GM23338 (cell line): ENCODE results near the gene KIAA2012. TPM values are rescaled to one million over a fixed set of nuclear protein-coding genes. Genes with fewer than 3 reads are reported as not detected.

Experiments
- ATAC-seq: fragments of 200-7000 bp; cut with Tn5 transposase; 3 replicates; pipeline ENCODE4 v1.9.1; 2020
- DNase-seq: peaks from one replicate; pipeline ENCODE4 v3.0.0-alpha.2; 2015; ENCODE audit warnings: low spot score
- H2AFZ ChIP-seq: fragments of 200-600 bp; sonication (generic); 2 replicates; pipeline ENCODE4 v1.8.0; 2016; ENCODE audit warnings: antibody characterized with exemption, mild to moderate bottlenecking, moderate library complexity
- H3F3A ChIP-seq: fragments of 200-600 bp; sonication (generic); replicated peaks from 2 replicates; pipeline ENCODE4 v1.8.0; 2017; ENCODE audit warnings: antibody characterized with exemption, mixed run types, low read depth
- H3K27ac ChIP-seq: fragments of 200-600 bp; sonication (generic); 2 replicates; pipeline ENCODE4 v1.6.1; 2016; ENCODE audit warnings: low read depth
- H3K27me3 ChIP-seq: fragments of 200-600 bp; sonication (generic); 2 replicates; pipeline ENCODE4 v1.8.0; 2016; ENCODE audit warnings: mild to moderate bottlenecking, mixed run types, moderate library complexity; ENCODE audit not compliant: insufficient read depth
- H3K36me3 ChIP-seq: fragments of 200-600 bp; sonication (generic); 2 replicates; pipeline ENCODE4 v1.8.0; 2016; ENCODE audit warnings: mild to moderate bottlenecking; ENCODE audit not compliant: insufficient read depth
- H3K4me1 ChIP-seq: fragments of 200-600 bp; sonication (generic); 2 replicates; pipeline ENCODE4 v1.8.0; 2016; ENCODE audit warnings: mild to moderate bottlenecking, moderate library complexity; ENCODE audit not compliant: insufficient read depth
- H3K4me2 ChIP-seq: fragments of 200-600 bp; sonication (generic); 2 replicates; pipeline ENCODE4 v1.7.1; 2017; ENCODE audit warnings: mixed run types
- H3K4me3 ChIP-seq: fragments of 200-600 bp; sonication (generic); 2 replicates; pipeline ENCODE4 v1.6.1; 2016; ENCODE audit warnings: mixed run types
- H3K79me2 ChIP-seq: fragments of 200-600 bp; sonication (generic); replicated peaks from 2 replicates; pipeline ENCODE4 v1.8.0; 2017; ENCODE audit warnings: mild to moderate bottlenecking; ENCODE audit not compliant: insufficient read depth
- H3K9me2 ChIP-seq: fragments of 200-600 bp; sonication (generic); 2 replicates; pipeline ENCODE4 v1.8.0; 2017; ENCODE audit not compliant: insufficient read depth
- H4K20me1 ChIP-seq: fragments of 200-600 bp; sonication (generic); replicated peaks from 2 replicates; pipeline ENCODE4 v1.8.0; 2017; ENCODE audit warnings: mild to moderate bottlenecking; ENCODE audit not compliant: insufficient read depth
- H3K27ac Mint-ChIP-seq: 2 replicates; pipeline ENCODE4 v1.8.0; 2020; ENCODE audit warnings: inconsistent platforms, mild to moderate bottlenecking, moderate library complexity, mixed read lengths
- H3K27me3 Mint-ChIP-seq: 3 replicates; pipeline ENCODE4 v1.8.0; 2022; ENCODE audit warnings: low read depth, mild to moderate bottlenecking, moderate library complexity, mixed read lengths, inconsistent platforms; ENCODE audit not compliant: insufficient read depth, poor library complexity
- H3K36me3 Mint-ChIP-seq: 3 replicates; pipeline ENCODE4 v1.8.0; 2021; ENCODE audit warnings: low read depth, mild to moderate bottlenecking, inconsistent platforms, moderate library complexity, mixed read lengths
- H3K4me1 Mint-ChIP-seq: 3 replicates; pipeline ENCODE4 v1.8.0; 2020; ENCODE audit warnings: mild to moderate bottlenecking, inconsistent platforms, mixed read lengths
- H3K4me3 Mint-ChIP-seq: 3 replicates; pipeline ENCODE4 v1.8.0; 2021; ENCODE audit warnings: moderate library complexity, mild to moderate bottlenecking, inconsistent platforms, mixed read lengths
- H3K9me3 Mint-ChIP-seq: 3 replicates; pipeline ENCODE4 v1.8.0; 2020; ENCODE audit warnings: moderate library complexity, mild to moderate bottlenecking, inconsistent platforms, mixed read lengths
- EZH2phosphoT487 ChIP-seq: fragments of 200-600 bp; sonication (generic); IDR thresholded peaks from one replicate; pipeline ENCODE4 v1.8.1; 2018; ENCODE audit warnings: antibody characterized with exemption; ENCODE audit not compliant: unreplicated experiment
- JUNB ChIP-seq: IDR thresholded peaks from one replicate; pipeline ENCODE4 v1.6.1; 2016; ENCODE audit warnings: antibody characterized with exemption; ENCODE audit not compliant: unreplicated experiment
- NANOG ChIP-seq: IDR thresholded peaks from 2 replicates; pipeline ENCODE4 v1.6.1; 2016; ENCODE audit warnings: antibody characterized with exemption, borderline replicate concordance
- POLR2AphosphoS5 ChIP-seq: IDR thresholded peaks from 2 replicates; pipeline ENCODE4 v1.6.1; 2016; ENCODE audit warnings: antibody characterized with exemption, low read depth
- STAT1 ChIP-seq: IDR thresholded peaks from one replicate; pipeline ENCODE4 v1.6.1; 2016; ENCODE audit warnings: antibody characterized with exemption; ENCODE audit not compliant: unreplicated experiment
- ZNF331 ChIP-seq: fragments of 250-450 bp; sonication (Bioruptor Pico); IDR thresholded peaks from 2 replicates; pipeline ENCODE4 v1.5.0; 2020; ENCODE audit warnings: low read depth, mild to moderate bottlenecking, moderate library complexity
- polyA plus RNA-seq: library from polyadenylated mRNA; unstranded; fragments of >200 nt; fragmentation: Nextera tagmentation; extraction: Ambion mirVana; gene quantifications from 2 replicates; pipeline ENCODE4 v1.2.1, GENCODE V29; 2016
- total RNA-seq: library from RNA; depleted of rRNA; stranded (reverse); fragments of >200 nt; shearing (Covaris generic); gene quantifications from 2 replicates; pipeline ENCODE4 v1.2.3, GENCODE V29; 2014
- TF ChIP-seq, protein P1 (sequence below): fragments of 250-450 bp; sonication (Bioruptor Pico); IDR thresholded peaks from 2 replicates; pipeline ENCODE4 v1.5.0; 2020; ENCODE audit warnings: mild to moderate bottlenecking, moderate library complexity

The KIAA2012 gene
- total and polyA plus RNA-seq, 2 experiments from 2014 or later, result 0.03 to 0.08 TPM

DNA sequence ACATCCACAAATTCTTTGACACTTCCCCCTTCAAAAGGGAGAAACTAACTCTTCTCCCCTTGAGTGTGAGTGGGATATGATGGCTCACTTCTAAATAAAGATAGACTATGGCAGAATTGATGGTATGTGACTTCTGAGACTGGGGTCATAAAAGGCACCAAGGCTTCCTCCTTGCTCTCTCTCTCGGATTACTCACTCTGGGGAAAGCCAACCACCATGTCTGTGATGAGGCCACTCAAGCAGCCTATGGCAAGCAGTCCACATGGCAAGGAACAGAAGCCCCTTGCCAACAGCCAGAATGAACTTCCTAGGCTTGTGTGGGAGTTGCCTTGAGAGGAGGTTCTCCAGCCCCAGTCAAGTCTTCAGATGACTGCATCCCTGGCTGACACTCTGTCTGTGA is 43.6 kb downstream of the KIAA2012 start:
- no peaks in the 10 kb centered on the region for H3K36me3 ChIP-seq
- H3K27ac ChIP-seq, result no peak overlapping the region
- TF ChIP-seq, protein P1, sequence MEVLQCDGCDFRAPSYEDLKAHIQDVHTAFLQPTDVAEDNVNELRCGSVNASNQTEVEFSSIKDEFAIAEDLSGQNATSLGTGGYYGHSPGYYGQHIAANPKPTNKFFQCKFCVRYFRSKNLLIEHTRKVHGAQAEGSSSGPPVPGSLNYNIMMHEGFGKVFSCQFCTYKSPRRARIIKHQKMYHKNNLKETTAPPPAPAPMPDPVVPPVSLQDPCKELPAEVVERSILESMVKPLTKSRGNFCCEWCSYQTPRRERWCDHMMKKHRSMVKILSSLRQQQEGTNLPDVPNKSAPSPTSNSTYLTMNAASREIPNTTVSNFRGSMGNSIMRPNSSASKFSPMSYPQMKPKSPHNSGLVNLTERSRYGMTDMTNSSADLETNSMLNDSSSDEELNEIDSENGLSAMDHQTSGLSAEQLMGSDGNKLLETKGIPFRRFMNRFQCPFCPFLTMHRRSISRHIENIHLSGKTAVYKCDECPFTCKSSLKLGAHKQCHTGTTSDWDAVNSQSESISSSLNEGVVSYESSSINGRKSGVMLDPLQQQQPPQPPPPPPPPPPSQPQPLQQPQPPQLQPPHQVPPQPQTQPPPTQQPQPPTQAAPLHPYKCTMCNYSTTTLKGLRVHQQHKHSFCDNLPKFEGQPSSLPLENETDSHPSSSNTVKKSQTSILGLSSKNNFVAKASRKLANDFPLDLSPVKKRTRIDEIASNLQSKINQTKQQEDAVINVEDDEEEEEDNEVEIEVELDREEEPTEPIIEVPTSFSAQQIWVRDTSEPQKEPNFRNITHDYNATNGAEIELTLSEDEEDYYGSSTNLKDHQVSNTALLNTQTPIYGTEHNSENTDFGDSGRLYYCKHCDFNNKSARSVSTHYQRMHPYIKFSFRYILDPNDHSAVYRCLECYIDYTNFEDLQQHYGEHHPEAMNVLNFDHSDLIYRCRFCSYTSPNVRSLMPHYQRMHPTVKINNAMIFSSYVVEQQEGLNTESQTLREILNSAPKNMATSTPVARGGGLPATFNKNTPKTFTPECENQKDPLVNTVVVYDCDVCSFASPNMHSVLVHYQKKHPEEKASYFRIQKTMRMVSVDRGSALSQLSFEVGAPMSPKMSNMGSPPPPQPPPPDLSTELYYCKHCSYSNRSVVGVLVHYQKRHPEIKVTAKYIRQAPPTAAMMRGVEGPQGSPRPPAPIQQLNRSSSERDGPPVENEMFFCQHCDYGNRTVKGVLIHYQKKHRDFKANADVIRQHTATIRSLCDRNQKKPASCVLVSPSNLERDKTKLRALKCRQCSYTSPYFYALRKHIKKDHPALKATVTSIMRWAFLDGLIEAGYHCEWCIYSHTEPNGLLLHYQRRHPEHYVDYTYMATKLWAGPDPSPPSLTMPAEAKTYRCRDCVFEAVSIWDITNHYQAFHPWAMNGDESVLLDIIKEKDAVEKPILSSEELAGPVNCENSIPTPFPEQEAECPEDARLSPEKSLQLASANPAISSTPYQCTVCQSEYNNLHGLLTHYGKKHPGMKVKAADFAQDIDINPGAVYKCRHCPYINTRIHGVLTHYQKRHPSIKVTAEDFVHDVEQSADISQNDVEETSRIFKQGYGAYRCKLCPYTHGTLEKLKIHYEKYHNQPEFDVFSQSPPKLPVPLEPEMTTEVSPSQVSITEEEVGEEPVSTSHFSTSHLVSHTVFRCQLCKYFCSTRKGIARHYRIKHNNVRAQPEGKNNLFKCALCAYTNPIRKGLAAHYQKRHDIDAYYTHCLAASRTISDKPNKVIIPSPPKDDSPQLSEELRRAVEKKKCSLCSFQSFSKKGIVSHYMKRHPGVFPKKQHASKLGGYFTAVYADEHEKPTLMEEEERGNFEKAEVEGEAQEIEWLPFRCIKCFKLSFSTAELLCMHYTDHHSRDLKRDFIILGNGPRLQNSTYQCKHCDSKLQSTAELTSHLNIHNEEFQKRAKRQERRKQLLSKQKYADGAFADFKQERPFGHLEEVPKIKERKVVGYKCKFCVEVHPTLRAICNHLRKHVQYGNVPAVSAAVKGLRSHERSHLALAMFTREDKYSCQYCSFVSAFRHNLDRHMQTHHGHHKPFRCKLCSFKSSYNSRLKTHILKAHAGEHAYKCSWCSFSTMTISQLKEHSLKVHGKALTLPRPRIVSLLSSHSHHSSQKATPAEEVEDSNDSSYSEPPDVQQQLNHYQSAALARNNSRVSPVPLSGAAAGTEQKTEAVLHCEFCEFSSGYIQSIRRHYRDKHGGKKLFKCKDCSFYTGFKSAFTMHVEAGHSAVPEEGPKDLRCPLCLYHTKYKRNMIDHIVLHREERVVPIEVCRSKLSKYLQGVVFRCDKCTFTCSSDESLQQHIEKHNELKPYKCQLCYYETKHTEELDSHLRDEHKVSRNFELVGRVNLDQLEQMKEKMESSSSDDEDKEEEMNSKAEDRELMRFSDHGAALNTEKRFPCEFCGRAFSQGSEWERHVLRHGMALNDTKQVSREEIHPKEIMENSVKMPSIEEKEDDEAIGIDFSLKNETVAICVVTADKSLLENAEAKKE (CRISPR knock-in tag), result no peak
- TF ChIP-seq JUNB (no peak), ZNF331 (CRISPR knock-in tag) (no peak)
- DNase-seq (no peak), ATAC-seq (no peak)
- no peak overlapping the region for H3K4me2 ChIP-seq
- Mint-ChIP-seq H3K27ac (no peak overlapping the region), H3K4me3 (no peak overlapping the region), H3K9me3 (peaks cover 18% of the 10 kb centered on the region), H3K27me3 (peaks cover 3% of the 10 kb centered on the region), H3K4me1 (peaks cover 9% of the 10 kb centered on the region), H3K36me3 (peaks cover 7% of the 10 kb centered on the region; the same call in 2 of the 3 replicates)
- no peaks in the 10 kb centered on the region for H3K9me2 ChIP-seq
- H3K79me2 ChIP-seq, result no peaks in the 10 kb centered on the region
- H4K20me1 ChIP-seq, result no peaks in the 10 kb centered on the region
- H3K4me3 ChIP-seq, result no peak overlapping the region
- no peaks in the 10 kb centered on the region for H3F3A ChIP-seq
- H2AFZ ChIP-seq, result no peak overlapping the region
- peaks cover 12% of the 10 kb centered on the region; the same call in 1 of the 2 replicates for H3K4me1 ChIP-seq
- H3K27me3 ChIP-seq, result no peaks in the 10 kb centered on the region

DNA sequence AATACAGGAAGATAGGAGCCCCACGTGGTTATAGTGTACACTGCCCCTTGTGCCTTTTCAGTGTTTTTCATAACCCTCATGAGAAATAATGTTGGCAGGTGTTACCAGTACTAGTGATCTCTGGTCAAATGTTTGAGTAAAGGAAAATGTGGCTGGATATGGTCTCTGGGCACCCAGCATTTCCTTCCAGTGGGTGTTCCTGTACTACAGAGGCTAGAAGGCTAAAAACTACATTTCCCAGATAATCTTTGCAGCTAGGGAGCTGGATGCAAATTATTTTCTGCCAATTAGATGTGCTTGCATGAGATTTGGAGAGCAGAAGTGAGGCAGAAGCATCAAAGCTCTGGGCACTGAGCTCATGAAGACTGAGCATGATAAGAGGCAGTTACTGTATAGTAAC is 45.1 kb downstream of the KIAA2012 start:
- H3K27ac ChIP-seq, result no peak overlapping the region
- Mint-ChIP-seq H3K36me3 (peaks cover 7% of the 10 kb centered on the region; the same call in 2 of the 3 replicates), H3K27me3 (peaks cover 3% of the 10 kb centered on the region), H3K4me3 (no peak overlapping the region), H3K27ac (no peak overlapping the region), H3K9me3 (peaks cover 18% of the 10 kb centered on the region), H3K4me1 (peaks cover 12% of the 10 kb centered on the region)
- H2AFZ ChIP-seq, result 0 out of 2 replicates have a peak overlapping the region, but pooled peaks have one; percentile 29
- H3K4me3 ChIP-seq, result no peak overlapping the region
- H3K27me3 ChIP-seq, result no peaks in the 10 kb centered on the region
- ATAC-seq, result no peak
- H3K79me2 ChIP-seq, result no peaks in the 10 kb centered on the region
- H3K9me2 ChIP-seq, result no peaks in the 10 kb centered on the region
- H3F3A ChIP-seq, result no peaks in the 10 kb centered on the region; the same call in 1 of the 2 replicates
- no peak overlapping the region for H3K4me2 ChIP-seq
- DNase-seq, result no peak
- no peaks in the 10 kb centered on the region for H3K36me3 ChIP-seq
- H4K20me1 ChIP-seq, result no peaks in the 10 kb centered on the region
- peaks cover 17% of the 10 kb centered on the region for H3K4me1 ChIP-seq
- no peak for TF ChIP-seq POLR2AphosphoS5
- TF ChIP-seq EZH2phosphoT487, result no peak
- TF ChIP-seq, protein P1 (CRISPR knock-in tag), result no peak
- no peak for TF ChIP-seq NANOG
- no peak for TF ChIP-seq JUNB
- no peak for TF ChIP-seq STAT1
